Measurements from ENCODE around the gene AUTS2. TPM values are rescaled to one million over a fixed set of nuclear protein-coding genes. Genes with fewer than 3 reads are reported as not detected.

Gene AUTS2
- total RNA-seq, 1 donor from 2014 or later: 125 TPM

DNA sequence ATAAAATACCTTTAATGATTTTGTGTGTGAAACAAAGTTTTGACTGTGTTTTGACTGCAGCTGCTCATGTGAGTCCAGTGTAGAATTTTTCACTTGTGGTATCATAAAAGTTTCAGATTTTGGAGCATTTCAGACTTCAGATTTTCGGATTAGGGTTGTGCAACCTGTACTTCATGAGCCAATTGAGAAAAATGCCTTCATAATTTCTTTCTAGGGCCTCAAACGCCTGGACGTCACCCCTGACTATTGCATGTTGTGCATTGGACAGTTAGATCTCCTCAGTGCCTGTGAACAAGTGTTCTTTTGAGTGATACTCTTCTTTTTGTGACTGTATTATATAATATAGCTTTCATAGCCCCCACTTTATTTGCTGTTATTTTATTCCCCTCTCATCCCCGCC lies 161.1 kb downstream of the AUTS2 start:
- Mint-ChIP-seq H3K27ac (no peak overlapping the region), H3K27me3 (no peaks in the 10 kb centered on the region), H3K36me3 (ENCODE audit: insufficient read depth) (no peaks in the 10 kb centered on the region), H3K4me1 (ENCODE audit: low read depth) (peaks cover 44% of the 10 kb centered on the region), H3K9me3 (ENCODE audit: low read depth) (no peaks in the 10 kb centered on the region), H3K4me3 (ENCODE audit: low read depth) (no peak overlapping the region)
- TF ChIP-seq, protein P1, sequence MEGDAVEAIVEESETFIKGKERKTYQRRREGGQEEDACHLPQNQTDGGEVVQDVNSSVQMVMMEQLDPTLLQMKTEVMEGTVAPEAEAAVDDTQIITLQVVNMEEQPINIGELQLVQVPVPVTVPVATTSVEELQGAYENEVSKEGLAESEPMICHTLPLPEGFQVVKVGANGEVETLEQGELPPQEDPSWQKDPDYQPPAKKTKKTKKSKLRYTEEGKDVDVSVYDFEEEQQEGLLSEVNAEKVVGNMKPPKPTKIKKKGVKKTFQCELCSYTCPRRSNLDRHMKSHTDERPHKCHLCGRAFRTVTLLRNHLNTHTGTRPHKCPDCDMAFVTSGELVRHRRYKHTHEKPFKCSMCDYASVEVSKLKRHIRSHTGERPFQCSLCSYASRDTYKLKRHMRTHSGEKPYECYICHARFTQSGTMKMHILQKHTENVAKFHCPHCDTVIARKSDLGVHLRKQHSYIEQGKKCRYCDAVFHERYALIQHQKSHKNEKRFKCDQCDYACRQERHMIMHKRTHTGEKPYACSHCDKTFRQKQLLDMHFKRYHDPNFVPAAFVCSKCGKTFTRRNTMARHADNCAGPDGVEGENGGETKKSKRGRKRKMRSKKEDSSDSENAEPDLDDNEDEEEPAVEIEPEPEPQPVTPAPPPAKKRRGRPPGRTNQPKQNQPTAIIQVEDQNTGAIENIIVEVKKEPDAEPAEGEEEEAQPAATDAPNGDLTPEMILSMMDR (IDR thresholded peaks at IDR 0.05; ENCODE audit: unreplicated experiment): no peak
- DNase-seq (ENCODE audit: low spot score, unreplicated experiment): no peak

DNA sequence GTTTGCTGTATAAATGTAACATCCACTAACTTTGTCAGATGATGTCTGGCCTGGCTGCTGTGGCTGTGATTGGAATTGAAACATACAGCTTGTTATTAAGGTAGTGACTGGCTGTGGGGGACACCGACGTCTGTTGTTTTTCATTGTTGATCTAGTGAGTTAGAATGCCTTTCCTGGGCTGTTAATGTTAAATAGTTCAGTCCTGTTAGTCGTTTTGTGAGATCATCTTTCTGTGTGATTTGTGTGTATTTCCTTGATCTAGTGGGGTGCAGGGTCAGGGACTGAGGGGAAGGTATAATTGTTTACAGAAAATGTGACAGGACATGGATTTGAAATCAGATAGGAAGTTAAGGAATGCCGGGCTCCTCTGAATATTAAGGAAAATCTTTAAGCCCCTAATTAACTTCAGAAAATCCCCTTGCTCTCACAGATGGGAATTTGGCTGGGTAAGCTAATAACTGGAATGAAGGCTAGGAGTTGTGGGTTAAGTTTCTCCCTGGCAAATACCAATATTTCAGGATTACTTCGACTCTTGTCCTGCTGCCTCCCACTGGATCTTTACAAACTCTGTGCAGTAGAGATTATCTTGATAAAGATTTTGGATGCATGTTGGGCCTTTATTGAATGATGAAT lies 163.1 kb downstream of the AUTS2 start:
- TF ChIP-seq, protein P1 (IDR thresholded peaks at IDR 0.05; ENCODE audit: unreplicated experiment): no peak
- no peaks in the 10 kb centered on the region for H3K36me3 Mint-ChIP-seq (ENCODE audit: insufficient read depth)
- H3K4me1 Mint-ChIP-seq (ENCODE audit: low read depth): peaks cover 30% of the 10 kb centered on the region
- H3K27me3 Mint-ChIP-seq: no peaks in the 10 kb centered on the region
- peak overlapping the region; percentile 5 for H3K27ac Mint-ChIP-seq
- no peak for DNase-seq (ENCODE audit: low spot score, unreplicated experiment)
- no peak overlapping the region for H3K4me3 Mint-ChIP-seq (ENCODE audit: low read depth)
- H3K9me3 Mint-ChIP-seq (ENCODE audit: low read depth): no peaks in the 10 kb centered on the region

- no peaks in the 10 kb centered on the region for H3K36me3 Mint-ChIP-seq (ENCODE audit: insufficient read depth)
- TF ChIP-seq, protein P1 (IDR thresholded peaks at IDR 0.05; ENCODE audit: unreplicated experiment): no peak
- DNase-seq (ENCODE audit: low spot score, unreplicated experiment): no peak
- H3K4me3 Mint-ChIP-seq (ENCODE audit: low read depth): no peak overlapping the region
- no peaks in the 10 kb centered on the region for H3K9me3 Mint-ChIP-seq (ENCODE audit: low read depth)
- no peaks in the 10 kb centered on the region for H3K27me3 Mint-ChIP-seq
- H3K27ac Mint-ChIP-seq: no peak overlapping the region
- H3K4me1 Mint-ChIP-seq (ENCODE audit: low read depth): peaks cover 19% of the 10 kb centered on the region
Measured at GRCh38 chr7:69762821-69763352, 164.6 kb downstream of the AUTS2 start.

DNA sequence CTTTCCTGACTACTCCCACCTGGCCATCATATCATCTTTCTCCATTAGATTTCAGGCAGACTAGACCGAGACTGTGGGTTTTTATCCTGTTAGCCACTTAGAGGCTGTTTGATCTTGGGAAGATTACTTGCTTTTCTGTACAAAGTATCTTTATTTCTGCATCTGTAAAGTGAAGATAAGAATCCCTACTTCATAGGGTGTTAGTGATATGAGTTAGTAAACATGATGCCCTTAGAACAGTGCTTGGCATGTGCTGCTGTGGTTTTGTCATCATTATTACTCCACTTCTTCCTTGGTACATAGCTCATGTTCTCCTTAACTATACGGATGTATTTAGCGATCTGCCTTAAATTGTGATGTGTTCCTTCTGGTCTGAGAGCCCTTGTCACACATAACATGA lies 165.2 kb downstream of the AUTS2 start:
- no peaks in the 10 kb centered on the region for H3K9me3 Mint-ChIP-seq (ENCODE audit: low read depth)

DNA sequence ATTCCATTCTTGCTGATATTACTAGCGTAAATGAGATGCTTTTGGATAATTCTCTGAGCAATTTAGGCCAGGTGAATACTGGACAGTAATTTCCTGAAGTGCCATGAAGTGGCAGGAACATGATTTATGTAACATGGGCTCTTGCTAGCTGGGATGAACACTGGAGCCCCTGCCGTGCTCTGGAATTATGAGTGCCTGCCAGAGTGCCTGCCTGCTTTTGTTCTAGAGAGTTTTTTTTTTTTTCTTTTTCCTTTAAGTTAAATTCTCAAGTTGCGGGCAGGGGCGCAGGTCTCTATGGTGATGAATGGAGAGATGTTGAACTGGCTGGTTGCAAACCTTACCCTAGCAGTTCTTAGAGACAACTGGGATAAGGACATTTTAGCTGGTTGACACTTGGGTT lies 165.9 kb downstream of the AUTS2 start:
- H3K36me3 Mint-ChIP-seq (ENCODE audit: insufficient read depth): no peaks in the 10 kb centered on the region
- peaks cover 14% of the 10 kb centered on the region for H3K4me1 Mint-ChIP-seq (ENCODE audit: low read depth)
- H3K4me3 Mint-ChIP-seq (ENCODE audit: low read depth): no peak overlapping the region

More for the DNA sequence above, 165.2 kb downstream of the AUTS2 start:
- no peak overlapping the region for H3K4me3 Mint-ChIP-seq (ENCODE audit: low read depth)
- H3K4me1 Mint-ChIP-seq (ENCODE audit: low read depth): peaks cover 15% of the 10 kb centered on the region
- TF ChIP-seq, protein P1 (IDR thresholded peaks at IDR 0.05; ENCODE audit: unreplicated experiment): no peak
- H3K27ac Mint-ChIP-seq: no peak overlapping the region
- H3K36me3 Mint-ChIP-seq (ENCODE audit: insufficient read depth): no peaks in the 10 kb centered on the region
- DNase-seq (ENCODE audit: low spot score, unreplicated experiment): no peak
- H3K27me3 Mint-ChIP-seq: no peaks in the 10 kb centered on the region

More for the DNA sequence above, 165.9 kb downstream of the AUTS2 start:
- Mint-ChIP-seq H3K9me3 (ENCODE audit: low read depth) (no peaks in the 10 kb centered on the region), H3K27ac (no peak overlapping the region), H3K27me3 (no peaks in the 10 kb centered on the region)
- no peak for DNase-seq (ENCODE audit: low spot score, unreplicated experiment)
- TF ChIP-seq, protein P1 (IDR thresholded peaks at IDR 0.05; ENCODE audit: unreplicated experiment): no peak
